HG03025 (cell line): Measurements from ENCODE around the gene LBP.
"Not testable (repeated sequence)": the region's sequence is repeated elsewhere in the genome, so short reads cannot be mapped to it uniquely, and the experiment has no call there.

Source experiments
- ATAC-seq: cut with Tn5 transposase; IDR thresholded peaks from one replicate; pipeline ENCODE4 v1.9.1; 2021; ENCODE audit warnings: mild to moderate bottlenecking, moderate library complexity; ENCODE audit not compliant: unreplicated experiment, low FRiP score

Gene LBP

GRCh38 chr20:38317422-38317821 lies 28.9 kb upstream of the LBP start:
- no peak for ATAC-seq

- ATAC-seq: no peak
These were observed 26.1 kb upstream of the LBP start for GRCh38 chr20:38320221-38320620.

GRCh38 chr20:38321959-38322598 lies 24.2 kb upstream of the LBP start:
- no peak for ATAC-seq

GRCh38 chr20:38324159-38324558 lies 22.1 kb upstream of the LBP start:
- ATAC-seq: no peak

GRCh38 chr20:38325167-38325566 lies 21.1 kb upstream of the LBP start:
- ATAC-seq: no peak

GRCh38 chr20:38325905-38326304 lies 20.4 kb upstream of the LBP start:
- no peak for ATAC-seq

- ATAC-seq: no peak
These were observed 20.0 kb upstream of the LBP start for GRCh38 chr20:38326309-38326708.

- ATAC-seq: no peak
These were observed 15.6 kb upstream of the LBP start for GRCh38 chr20:38330638-38331037.

- ATAC-seq: no peak
These were observed 15.0 kb upstream of the LBP start for GRCh38 chr20:38331245-38331644.

- ATAC-seq: no peak
These were observed 14.5 kb upstream of the LBP start for GRCh38 chr20:38331814-38332213.

- no peak for ATAC-seq
These were observed 12.3 kb upstream of the LBP start for GRCh38 chr20:38334016-38334415.

GRCh38 chr20:38336726-38337125 lies 9.6 kb upstream of the LBP start:
- ATAC-seq: no peak

GRCh38 chr20:38337561-38338140 lies 8.6 kb upstream of the LBP start:
- no peak for ATAC-seq

- no peak for ATAC-seq
These were observed 7.3 kb upstream of the LBP start for GRCh38 chr20:38338849-38339520.

- ATAC-seq: not testable (repeated sequence)
These were observed 6.8 kb upstream of the LBP start for GRCh38 chr20:38339521-38339896.

GRCh38 chr20:38339997-38340396 lies 6.3 kb upstream of the LBP start:
- no peak for ATAC-seq

- no peak for ATAC-seq
These were observed 5.6 kb upstream of the LBP start for GRCh38 chr20:38340693-38341092.

GRCh38 chr20:38342216-38342615 lies 4.1 kb upstream of the LBP start:
- no peak for ATAC-seq

- ATAC-seq: no peak
These were observed 3.5 kb upstream of the LBP start for GRCh38 chr20:38342713-38343310.

GRCh38 chr20:38343311-38344106 lies 2.8 kb upstream of the LBP start:
- ATAC-seq: no peak
